Uterus (tissue), 4 donors: ENCODE measurements around the gene LPO. TPM values are rescaled to one million over a fixed set of nuclear protein-coding genes. Genes with fewer than 3 reads are reported as not detected.

Source experiments
- DNase-seq, 2 donors: peaks; one replicate each; pipeline ENCODE4 v3.0.0-alpha.2; 2019 to 2020
- H3K27ac ChIP-seq, 2 donors: fragments of 200-600 bp; sonication (generic); 1 replicate in 1 of 2; 2 replicates in 1 of 2; pipeline ENCODE4 v1.5.1; 2016 to 2018
- H3K27me3 ChIP-seq, 2 donors: fragments of 200-600 bp; sonication (generic); one replicate each; pipeline ENCODE4 v1.5.1; 2018 to 2019; ENCODE audit warnings: control low read depth in 1 of 2
- H3K36me3 ChIP-seq, 2 donors: fragments of 200-600 bp; sonication (generic); one replicate each; pipeline ENCODE4 v1.5.1; 2019; ENCODE audit warnings: control low read depth in 1 of 2
- H3K4me1 ChIP-seq, 2 donors: fragments of 200-600 bp; sonication (generic); one replicate each; pipeline ENCODE4 v1.5.1; 2018 to 2019; ENCODE audit warnings: control low read depth in 1 of 2
- H3K4me3 ChIP-seq, 2 donors: fragments of 200-600 bp; sonication (generic); 1 replicate in 1 of 2; 2 replicates in 1 of 2; pipeline ENCODE4 v1.5.1; 2018 to 2019; ENCODE audit warnings: mild to moderate bottlenecking in 1 of 2
- H3K9me3 ChIP-seq, 2 donors: fragments of 200-600 bp; sonication (generic); one replicate each; pipeline ENCODE4 v1.5.1; 2019; ENCODE audit warnings: control low read depth in 1 of 2
- POLR2A ChIP-seq, 2 donors: fragments of 450-650 bp; IDR thresholded peaks; one replicate each; pipeline ENCODE4 v1.6.1; 2016; ENCODE audit warnings: antibody characterized with exemption in 2 of 2, mild to moderate bottlenecking in 1 of 2, moderate library complexity in 1 of 2
- intact Hi-C: fragments of 100-400 bp; cut with DNase I; formaldehyde crosslinking; loops from one replicate; pipeline ENCODE4 v1.15.1; 2023; ENCODE audit warnings: low total_unique reads
- total RNA-seq, 4 donors: library from RNA; depleted of rRNA in 3 of 4; stranded (reverse); fragments of >200 nt in 3 of 4; gene quantifications; one replicate each; pipeline versions ENCODE4 v1.1.0 to v1.2.4, GENCODE V29; 2014 to 2023
- TF ChIP-seq, protein P1 (sequence below), 4 experiments: fragments of 200-600 bp in 2 of 4; fragments of 450-650 bp in 2 of 4; sonication (generic) in 2 of 4; IDR thresholded peaks; one replicate each; pipeline ENCODE4 v1.5.1; 2016 to 2019; ENCODE audit warnings: antibody characterized with exemption in 4 of 4, mild to moderate bottlenecking in 2 of 4, moderate library complexity in 1 of 4
- donor health status: DM: yes; HTN: yes; CAD: no.

Gene LPO
- total RNA-seq, 4 donors from 2014 or later: not detected

- H3K4me3 ChIP-seq: no peak overlapping the region
- TF ChIP-seq POLR2A (IDR thresholded peaks at IDR 0.05): no peak
- TF ChIP-seq, protein P1, sequence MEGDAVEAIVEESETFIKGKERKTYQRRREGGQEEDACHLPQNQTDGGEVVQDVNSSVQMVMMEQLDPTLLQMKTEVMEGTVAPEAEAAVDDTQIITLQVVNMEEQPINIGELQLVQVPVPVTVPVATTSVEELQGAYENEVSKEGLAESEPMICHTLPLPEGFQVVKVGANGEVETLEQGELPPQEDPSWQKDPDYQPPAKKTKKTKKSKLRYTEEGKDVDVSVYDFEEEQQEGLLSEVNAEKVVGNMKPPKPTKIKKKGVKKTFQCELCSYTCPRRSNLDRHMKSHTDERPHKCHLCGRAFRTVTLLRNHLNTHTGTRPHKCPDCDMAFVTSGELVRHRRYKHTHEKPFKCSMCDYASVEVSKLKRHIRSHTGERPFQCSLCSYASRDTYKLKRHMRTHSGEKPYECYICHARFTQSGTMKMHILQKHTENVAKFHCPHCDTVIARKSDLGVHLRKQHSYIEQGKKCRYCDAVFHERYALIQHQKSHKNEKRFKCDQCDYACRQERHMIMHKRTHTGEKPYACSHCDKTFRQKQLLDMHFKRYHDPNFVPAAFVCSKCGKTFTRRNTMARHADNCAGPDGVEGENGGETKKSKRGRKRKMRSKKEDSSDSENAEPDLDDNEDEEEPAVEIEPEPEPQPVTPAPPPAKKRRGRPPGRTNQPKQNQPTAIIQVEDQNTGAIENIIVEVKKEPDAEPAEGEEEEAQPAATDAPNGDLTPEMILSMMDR (IDR thresholded peaks at IDR 0.05): no peak
- no peaks in the 10 kb centered on the region for H3K27me3 ChIP-seq
- H3K9me3 ChIP-seq: no peaks in the 10 kb centered on the region
- no peak for DNase-seq
- H3K36me3 ChIP-seq: no peaks in the 10 kb centered on the region
- intact Hi-C loops: no loop called here
- H3K4me1 ChIP-seq: peaks cover 0 to 5% of the 10 kb centered on the region in 2 donors
- no peak overlapping the region for H3K27ac ChIP-seq
These were observed 13.8 kb downstream of the LPO start for GRCh38 chr17:58252141-58252540.

GRCh38 chr17:58253082-58253481 is 14.7 kb downstream of the LPO start:
- DNase-seq: no peak
- H3K9me3 ChIP-seq: no peaks in the 10 kb centered on the region
- TF ChIP-seq, protein P1 (IDR thresholded peaks at IDR 0.05): no peak
- no peak for TF ChIP-seq POLR2A (IDR thresholded peaks at IDR 0.05)
- H3K4me1 ChIP-seq: peaks cover 0 to 5% of the 10 kb centered on the region in 2 donors
- intact Hi-C loops: no loop called here
- no peaks in the 10 kb centered on the region for H3K27me3 ChIP-seq
- no peaks in the 10 kb centered on the region for H3K36me3 ChIP-seq
- no peak overlapping the region for H3K4me3 ChIP-seq
- no peak overlapping the region for H3K27ac ChIP-seq

GRCh38 chr17:58254803-58255202 is 16.4 kb downstream of the LPO start:
- no peak overlapping the region for H3K4me3 ChIP-seq
- no peak overlapping the region for H3K27ac ChIP-seq
- no peak for DNase-seq
- TF ChIP-seq, protein P1 (IDR thresholded peaks at IDR 0.05): no peak
- TF ChIP-seq POLR2A (IDR thresholded peaks at IDR 0.05): no peak
- no peaks in the 10 kb centered on the region for H3K4me1 ChIP-seq
- intact Hi-C loops: no loop called here
- no peaks in the 10 kb centered on the region for H3K27me3 ChIP-seq
- no peaks in the 10 kb centered on the region for H3K9me3 ChIP-seq
- no peaks in the 10 kb centered on the region for H3K36me3 ChIP-seq

- TF ChIP-seq POLR2A (IDR thresholded peaks at IDR 0.05): no peak
- TF ChIP-seq, protein P1 (IDR thresholded peaks at IDR 0.05): no peak
- DNase-seq: no peak
These were observed 23.8 kb downstream of the LPO start for GRCh38 chr17:58262149-58262548.

GRCh38 chr17:58263773-58264172 is 25.4 kb downstream of the LPO start:
- no peaks in the 10 kb centered on the region for H3K36me3 ChIP-seq
- TF ChIP-seq, protein P1 (IDR thresholded peaks at IDR 0.05): no peak
- no peaks in the 10 kb centered on the region for H3K4me1 ChIP-seq
- intact Hi-C loops: no loop called here
- no peak overlapping the region for H3K27ac ChIP-seq
- no peak for DNase-seq
- no peaks in the 10 kb centered on the region for H3K27me3 ChIP-seq
- H3K4me3 ChIP-seq: no peak overlapping the region
- no peaks in the 10 kb centered on the region for H3K9me3 ChIP-seq

More at GRCh38 chr17:58262149-58262548, 23.8 kb downstream of the LPO start:
- H3K27ac ChIP-seq: no peak overlapping the region
- intact Hi-C loops: no loop called here
- no peaks in the 10 kb centered on the region for H3K4me1 ChIP-seq
- no peaks in the 10 kb centered on the region for H3K36me3 ChIP-seq
- no peaks in the 10 kb centered on the region for H3K9me3 ChIP-seq
- no peaks in the 10 kb centered on the region for H3K27me3 ChIP-seq
- H3K4me3 ChIP-seq: no peak overlapping the region
